Gastroesophageal sphincter (tissue), 3 donors: ENCODE data around the gene KLHDC7A.

ENCODE experiments used
- CTCF ChIP-seq, 4 experiments: fragments of 200-600 bp in 2 of 4; fragments of 450-650 bp in 2 of 4; sonication (generic) in 1 of 4; IDR thresholded peaks; one replicate each; pipeline ENCODE4 v1.5.1; 2017 to 2019; ENCODE audit warnings: antibody characterized with exemption in 4 of 4, mild to moderate bottlenecking in 2 of 4, moderate library complexity in 2 of 4
- EP300 ChIP-seq: sonication (generic); formaldehyde crosslinking; IDR thresholded peaks from one replicate; pipeline ENCODE4 v1.6.1; 2017; ENCODE audit warnings: antibody characterized with exemption, mild to moderate bottlenecking
- POLR2A ChIP-seq, 2 donors: fragments of 450-650 bp; IDR thresholded peaks; one replicate each; pipeline ENCODE4 v1.6.1; 2017; ENCODE audit warnings: antibody characterized with exemption in 2 of 2, mild to moderate bottlenecking in 2 of 2, moderate library complexity in 1 of 2
- POLR2AphosphoS5 ChIP-seq: sonication (generic); formaldehyde crosslinking; IDR thresholded peaks from one replicate; pipeline ENCODE4 v1.6.1; 2017; ENCODE audit warnings: antibody characterized with exemption

- TF ChIP-seq CTCF (IDR thresholded peaks at IDR 0.05): no peak
- no peak for TF ChIP-seq POLR2AphosphoS5
- no peak for TF ChIP-seq POLR2A (IDR thresholded peaks at IDR 0.05)
- TF ChIP-seq EP300: no peak
Observed at GRCh38 chr1:18528616-18529015, 47.9 kb downstream of the KLHDC7A start.
